GM23248 (cell line): Measurements from ENCODE around the gene UNC5A.

Source experiments
- EZH2 ChIP-seq: fragments of 200-600 bp; sonication (generic); IDR thresholded peaks from 2 replicates; pipeline ENCODE4 v1.6.1; 2018; ENCODE audit warnings: antibody characterized with exemption, mild to moderate bottlenecking; ENCODE audit not compliant: insufficient read depth, poor library complexity, severe bottlenecking
- EZH2phosphoT487 ChIP-seq: fragments of 200-600 bp; sonication (generic); IDR thresholded peaks from 2 replicates; pipeline ENCODE4 v1.6.1; 2018; ENCODE audit warnings: antibody characterized with exemption, moderate library complexity, mild to moderate bottlenecking, low read depth; ENCODE audit not compliant: insufficient read depth

DNA sequence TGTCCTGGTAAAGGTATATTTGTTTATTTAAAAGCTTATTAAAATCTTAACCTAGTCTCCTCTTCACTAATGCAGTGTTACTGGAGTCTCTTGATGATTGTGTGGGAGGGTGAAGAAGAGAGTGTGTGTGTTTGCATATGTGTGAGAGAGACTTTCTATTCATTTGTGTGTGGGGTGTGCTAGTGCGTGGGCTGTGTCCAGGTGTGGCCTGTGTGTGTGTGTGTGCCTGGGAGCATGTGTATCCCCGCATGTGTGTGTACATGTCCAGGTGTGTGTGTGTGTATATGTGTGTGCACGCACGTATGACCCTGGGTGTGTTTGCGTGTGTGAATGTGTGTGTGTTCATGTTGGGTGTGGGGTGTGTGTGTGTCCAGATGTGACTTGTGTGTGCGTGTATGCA lies 10.3 kb upstream of the UNC5A start:
- TF ChIP-seq EZH2, result no peak
- no peak for TF ChIP-seq EZH2phosphoT487
